Activated naive CD4-positive, alpha-beta T cell (primary cell): Measurements from ENCODE around the gene PAX4.
A peak's percentile ranks its signal among the peaks of the same experiment; 100 is the strongest.

Experiments
- DNase-seq, 4 experiments: peaks; one replicate each; lab custom pipeline; 2025; lab: John Stamatoyannopoulos, UW

The PAX4 gene, protein sequence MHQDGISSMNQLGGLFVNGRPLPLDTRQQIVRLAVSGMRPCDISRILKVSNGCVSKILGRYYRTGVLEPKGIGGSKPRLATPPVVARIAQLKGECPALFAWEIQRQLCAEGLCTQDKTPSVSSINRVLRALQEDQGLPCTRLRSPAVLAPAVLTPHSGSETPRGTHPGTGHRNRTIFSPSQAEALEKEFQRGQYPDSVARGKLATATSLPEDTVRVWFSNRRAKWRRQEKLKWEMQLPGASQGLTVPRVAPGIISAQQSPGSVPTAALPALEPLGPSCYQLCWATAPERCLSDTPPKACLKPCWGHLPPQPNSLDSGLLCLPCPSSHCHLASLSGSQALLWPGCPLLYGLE

DNA sequence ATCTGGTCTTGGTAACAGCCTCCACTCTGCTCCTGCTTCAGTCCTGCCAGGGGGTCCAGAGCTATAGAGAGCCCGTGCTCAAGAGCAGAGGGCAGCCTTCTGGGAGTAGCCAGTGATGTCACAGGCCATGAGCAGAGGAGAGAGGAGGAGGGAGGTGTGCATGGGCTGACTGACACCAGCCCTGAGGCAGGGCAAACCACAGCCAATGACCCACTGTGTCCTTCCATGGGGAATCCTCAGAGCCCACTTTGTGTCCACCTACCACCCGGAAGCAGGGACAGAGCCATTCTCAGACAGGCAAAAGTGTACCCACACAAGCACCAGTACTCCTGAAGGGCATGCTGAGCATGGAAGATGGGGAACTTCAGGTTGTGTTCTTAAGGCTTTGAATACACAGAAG, at the start of gene PAX4:
TSS of gene PAX4 (minus strand) at position 101 of the 400 bp plus-strand sequence. CDS start 2,214 bp downstream, outside the sequence.
- DNase-seq = no peak

- no peak for DNase-seq
These were observed 49.2 kb upstream of the PAX4 start for GRCh38 chr7:127667017-127667670.

- DNase-seq = no peak
These were observed 48.7 kb upstream of the PAX4 start for GRCh38 chr7:127666602-127667001.

DNA sequence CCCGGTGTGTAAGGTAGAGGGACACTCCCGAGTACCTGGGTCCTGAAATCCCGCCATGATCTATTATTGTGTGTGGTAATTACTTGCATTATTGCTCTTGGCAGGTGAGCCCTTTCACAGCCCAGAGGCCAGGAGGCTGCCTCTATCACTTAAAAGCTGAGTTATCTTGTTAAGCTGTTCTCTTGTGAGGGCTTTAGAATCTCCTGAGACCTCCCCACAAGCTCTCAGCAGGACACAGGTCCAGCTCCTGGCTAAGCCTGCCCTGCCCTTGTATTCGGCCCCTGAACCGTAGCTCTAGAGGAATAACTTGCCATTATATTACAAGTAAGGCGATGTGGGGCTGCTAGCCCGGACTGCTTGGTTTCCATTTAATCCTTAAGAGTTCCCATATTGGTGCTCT, 48.0 kb upstream of the PAX4 start:
- no peak for DNase-seq

DNA sequence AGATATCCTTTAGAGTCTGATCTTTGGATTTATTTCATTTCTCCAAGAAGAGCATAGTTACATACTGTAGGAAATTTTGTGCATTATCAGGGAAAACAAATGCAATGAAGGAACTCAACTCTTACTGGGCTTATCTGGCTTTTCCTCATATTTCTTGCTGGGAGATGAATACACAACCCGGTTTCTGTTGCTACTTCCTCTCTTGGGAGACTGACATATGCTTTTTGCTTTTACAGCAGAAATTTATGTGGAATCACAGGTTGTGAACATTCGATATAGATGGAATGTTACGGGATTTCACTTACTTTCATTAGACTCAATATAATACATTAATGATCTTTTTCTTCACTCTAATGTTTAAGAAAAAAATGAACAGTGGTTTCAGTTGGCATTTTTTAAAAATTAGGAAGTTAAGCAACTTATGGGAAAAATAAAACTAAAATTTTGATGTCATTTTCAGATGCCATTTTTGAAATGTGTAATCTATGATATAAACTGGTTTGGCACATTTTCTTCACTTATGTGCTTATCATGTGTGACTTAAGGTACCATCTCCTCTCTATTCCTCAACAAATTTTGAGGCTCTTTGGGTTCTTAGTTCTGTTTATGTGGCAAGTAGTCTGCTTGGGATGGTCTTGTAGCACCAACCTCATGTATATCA, 41.2 kb upstream of the PAX4 start:
- DNase-seq = no peak

DNA sequence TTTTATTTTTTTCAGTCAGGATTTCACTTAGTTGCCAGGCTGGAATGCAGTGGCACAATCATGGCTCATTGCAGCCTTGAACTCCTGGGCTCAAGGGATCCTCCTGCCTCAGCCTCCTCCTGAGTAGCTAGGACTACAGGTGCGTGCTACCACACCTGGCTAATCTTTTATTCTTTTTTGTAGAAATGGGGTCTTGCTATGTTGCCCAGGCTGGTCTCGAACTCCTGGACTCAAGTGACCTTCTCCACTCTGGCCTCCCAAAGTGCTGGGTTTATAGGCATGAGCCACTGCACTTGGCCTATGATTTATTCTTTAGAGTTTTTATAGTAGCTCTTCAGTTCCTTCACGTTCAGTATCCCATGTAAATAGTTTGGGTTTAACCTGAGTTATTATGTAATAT, 39.6 kb upstream of the PAX4 start:
- DNase-seq = no peak

GRCh38 chr7:127655720-127656119, 37.8 kb upstream of the PAX4 start:
- no peak for DNase-seq

GRCh38 chr7:127654404-127655394, 36.8 kb upstream of the PAX4 start:
- no peak for DNase-seq

- no peak for DNase-seq
These were observed 35.5 kb upstream of the PAX4 start for GRCh38 chr7:127653396-127653795.

- no peak for DNase-seq
These were observed 34.6 kb upstream of the PAX4 start for GRCh38 chr7:127652333-127653248.

- peak; percentile 94 to 97 (median 95) for DNase-seq
These were observed 33.8 kb upstream of the PAX4 start, which contains the start of gene SND1 for GRCh38 chr7:127651556-127652332. Gene SND1 (plus strand): TSS chr7:127652194. CDS start chr7:127652374, 180 bp downstream.

GRCh38 chr7:127650847-127651555, 33.1 kb upstream of the PAX4 start:
- no peak for DNase-seq

GRCh38 chr7:127648986-127649385, 31.0 kb upstream of the PAX4 start:
- no peak for DNase-seq

- DNase-seq = no peak
These were observed 29.7 kb upstream of the PAX4 start for GRCh38 chr7:127647636-127648035.

- no peak for DNase-seq
These were observed 26.5 kb upstream of the PAX4 start for GRCh38 chr7:127644484-127644883.

DNA sequence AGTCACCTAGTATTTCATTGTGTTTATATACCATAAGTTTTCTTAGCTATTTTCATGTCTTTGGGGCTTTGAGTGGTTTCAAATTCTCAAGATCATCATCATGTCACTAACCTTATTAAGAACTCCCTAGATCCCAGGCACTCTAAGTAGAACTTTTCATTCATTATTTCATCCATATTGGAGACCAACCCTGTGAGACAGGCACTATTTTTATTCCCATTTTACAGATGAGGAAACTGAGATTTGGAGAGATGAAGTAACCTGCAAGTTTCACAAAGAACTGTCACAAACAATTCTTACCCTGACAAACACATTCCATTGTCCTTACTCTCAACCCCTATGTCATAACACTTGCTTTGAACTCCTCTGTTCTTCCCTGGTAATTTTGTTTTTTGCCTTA, 20.3 kb upstream of the PAX4 start:
- DNase-seq = no peak

DNA sequence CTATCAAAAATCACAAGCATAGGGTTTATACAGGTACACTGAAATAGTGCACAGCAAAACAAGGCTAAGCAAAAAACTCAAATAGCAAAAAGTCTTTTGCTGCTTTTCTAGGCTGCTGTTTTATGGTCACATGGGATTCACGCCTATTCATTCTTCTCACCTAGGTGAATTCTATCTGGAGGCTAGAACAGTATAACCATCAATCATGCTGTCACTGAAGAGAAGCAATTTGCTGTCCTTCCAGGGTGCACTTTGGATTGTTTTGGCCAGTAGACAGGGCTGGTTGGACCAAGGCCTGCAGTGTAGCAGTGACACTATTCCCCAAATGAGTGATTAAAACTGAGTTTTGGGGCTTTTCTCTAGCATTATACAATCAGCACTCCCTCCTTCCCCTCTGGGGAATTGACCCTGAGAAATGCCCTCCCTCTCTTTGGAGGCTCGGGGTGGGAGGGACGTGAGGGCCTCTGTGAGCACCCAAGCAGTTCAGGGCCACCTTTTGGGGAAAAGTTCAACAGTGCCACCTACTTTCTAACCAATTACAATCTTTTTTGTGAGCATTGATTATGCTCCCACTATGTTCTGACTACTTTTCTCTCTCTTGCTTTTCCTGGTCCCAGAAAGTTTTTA, 17.8 kb upstream of the PAX4 start:
- no peak for DNase-seq

GRCh38 chr7:127632276-127632910, 14.5 kb upstream of the PAX4 start:
- no peak for DNase-seq
